Effector CD8-positive, alpha-beta T cell (primary cell): ENCODE measurements around the gene IRF4.

Source experiments
- DNase-seq: peaks from one replicate; lab custom pipeline; 2025; lab: John Stamatoyannopoulos, UW
- total RNA-seq, 4 experiments: gene quantifications; one replicate each; lab custom pipeline; 2026; lab: John Stamatoyannopoulos, UW

The IRF4 gene
- total RNA-seq: 176 to 1,822 (median 249) reads per million in 4 experiments

DNA sequence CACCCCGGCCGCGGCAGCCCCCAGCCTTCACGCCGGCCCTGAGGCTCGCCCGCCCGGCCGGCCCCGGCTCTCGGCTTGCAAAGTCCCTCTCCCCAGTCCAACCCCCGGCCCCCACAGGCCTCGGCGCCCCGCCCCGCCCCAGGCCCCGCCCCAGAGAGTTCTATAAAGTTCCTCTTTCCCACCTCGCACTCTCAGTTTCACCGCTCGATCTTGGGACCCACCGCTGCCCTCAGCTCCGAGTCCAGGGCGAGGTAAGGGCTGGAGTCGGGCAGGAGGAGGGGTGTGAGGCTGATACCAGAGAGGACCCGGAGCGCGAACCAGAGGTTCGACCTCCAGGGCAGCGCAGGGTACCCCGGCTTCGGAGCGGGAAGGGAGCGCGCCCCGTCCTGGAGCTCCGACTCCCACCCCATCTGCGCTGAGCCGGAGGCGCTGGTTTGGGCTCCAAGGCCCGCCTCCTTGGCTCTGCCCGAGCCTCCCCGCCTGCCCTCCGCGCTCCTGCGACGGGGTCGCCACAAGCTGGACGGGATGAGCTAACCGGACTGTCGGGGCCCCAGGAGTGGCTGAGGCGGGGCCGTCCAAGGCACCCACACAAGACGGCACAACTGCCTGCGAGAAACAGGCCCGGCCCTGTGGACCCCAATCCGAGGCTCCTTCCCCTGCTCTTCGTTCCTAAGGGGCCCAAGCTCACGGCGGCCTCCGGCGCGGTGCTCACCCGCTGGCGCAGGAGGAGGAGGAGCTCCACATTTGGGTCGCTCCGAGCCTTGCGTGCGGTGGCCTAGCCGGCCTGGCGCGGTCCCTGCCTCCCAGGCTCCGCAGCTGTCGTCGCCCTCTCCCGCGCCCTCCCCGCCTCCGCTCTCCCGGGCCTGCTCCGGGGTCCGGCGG is at the start of gene IRF4:
Gene IRF4, plus strand, starts transcription at position 194 of the 882 bp plus-strand sequence. CDS start 1,401 bp downstream, outside the sequence.
- DNase-seq: peak; percentile 28

DNA sequence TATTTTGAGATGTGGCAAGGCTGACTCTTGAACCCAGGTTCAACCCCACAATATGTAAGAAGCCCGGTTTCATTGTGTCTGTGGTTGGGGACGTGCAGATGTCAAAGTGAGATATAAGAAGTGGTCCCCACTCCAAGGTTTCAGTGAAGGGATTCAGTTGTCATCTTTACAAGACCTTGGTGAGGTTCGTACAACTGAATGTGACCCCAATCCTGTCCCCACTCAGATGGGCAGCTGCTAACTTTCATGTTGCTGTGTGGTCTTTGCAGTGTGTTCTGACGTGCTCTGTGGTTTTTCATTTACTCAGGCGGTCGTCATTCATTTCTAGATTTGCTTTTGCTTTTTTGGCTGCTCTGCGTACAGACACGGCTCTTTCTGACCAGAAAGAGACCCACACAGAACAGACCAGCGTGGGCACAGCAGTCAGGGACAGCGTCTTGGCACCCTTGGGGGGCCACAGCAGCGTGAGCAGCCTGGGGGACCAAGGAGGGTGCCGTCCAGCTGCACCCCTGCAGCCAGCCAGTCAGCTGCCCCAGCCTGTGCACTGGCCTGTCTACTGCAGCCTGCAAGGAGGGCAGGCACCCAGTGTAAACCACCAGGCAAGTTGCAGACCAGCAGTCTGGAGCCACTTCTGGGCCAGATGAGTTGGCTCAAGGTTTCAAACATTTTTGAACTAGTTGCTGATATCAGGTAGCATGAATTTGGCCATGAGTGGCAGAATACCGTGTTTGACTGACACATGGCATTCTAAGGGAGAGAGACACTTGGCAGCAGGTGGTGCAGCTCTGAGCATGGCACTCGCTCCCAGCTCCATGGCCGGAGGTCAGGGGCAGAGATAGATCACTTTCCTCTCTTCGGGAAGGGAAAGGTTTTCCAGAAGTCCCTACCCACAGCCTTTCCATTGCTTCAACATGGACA is 49.4 kb upstream of the IRF4 start:
- DNase-seq: no peak

DNA sequence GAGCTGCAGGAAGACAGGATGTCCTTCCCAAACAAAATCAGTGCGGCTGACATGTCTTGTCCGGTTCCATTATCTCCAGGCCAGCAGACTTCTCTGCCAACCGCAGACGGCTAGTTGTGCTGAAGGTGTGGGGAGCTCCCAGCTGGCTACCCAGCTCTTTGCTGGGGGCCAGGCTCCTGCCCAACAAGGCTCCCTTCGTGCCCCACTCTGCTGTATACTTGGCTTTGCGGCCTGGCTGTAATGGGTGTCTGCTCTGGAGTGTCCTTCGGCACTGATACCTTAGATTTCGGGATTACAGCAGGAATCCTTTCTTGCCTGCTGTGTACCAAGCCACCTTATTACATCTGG is 48.7 kb upstream of the IRF4 start:
- DNase-seq: no peak

DNA sequence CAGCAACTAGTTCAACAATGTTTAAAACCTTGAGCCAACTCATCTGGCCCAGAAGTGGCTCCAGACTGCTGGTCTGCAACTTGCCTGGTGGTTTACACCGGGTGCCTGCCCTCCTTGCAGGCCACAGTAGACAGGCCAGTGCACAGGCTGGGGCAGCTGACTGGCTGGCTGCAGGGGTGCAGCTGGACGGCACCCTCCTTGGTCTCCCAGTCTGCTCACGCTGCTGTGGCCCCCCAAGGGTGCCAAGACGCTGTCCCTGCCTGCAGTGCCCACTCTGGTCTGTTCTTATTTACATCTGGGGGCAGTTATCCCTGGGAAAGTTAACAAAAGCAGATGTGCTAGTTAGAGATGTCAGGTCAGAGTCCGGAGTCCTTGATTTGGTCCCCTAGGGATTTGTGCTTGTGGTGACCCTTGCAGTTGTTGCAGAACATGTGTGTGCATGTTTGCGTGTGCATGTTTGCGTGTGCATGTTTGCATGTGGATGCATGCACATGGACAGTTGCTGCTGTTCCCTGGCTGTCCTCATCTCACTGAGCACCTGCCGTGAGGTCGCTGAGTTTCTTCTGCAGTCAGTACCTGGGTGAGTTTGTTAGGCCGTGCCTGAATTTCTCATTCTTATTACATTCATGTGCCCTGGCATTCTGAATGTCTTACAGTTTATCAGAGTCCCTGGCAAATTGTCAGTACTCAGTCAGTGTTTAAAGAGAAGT is 48.2 kb upstream of the IRF4 start:
- DNase-seq: no peak

DNA sequence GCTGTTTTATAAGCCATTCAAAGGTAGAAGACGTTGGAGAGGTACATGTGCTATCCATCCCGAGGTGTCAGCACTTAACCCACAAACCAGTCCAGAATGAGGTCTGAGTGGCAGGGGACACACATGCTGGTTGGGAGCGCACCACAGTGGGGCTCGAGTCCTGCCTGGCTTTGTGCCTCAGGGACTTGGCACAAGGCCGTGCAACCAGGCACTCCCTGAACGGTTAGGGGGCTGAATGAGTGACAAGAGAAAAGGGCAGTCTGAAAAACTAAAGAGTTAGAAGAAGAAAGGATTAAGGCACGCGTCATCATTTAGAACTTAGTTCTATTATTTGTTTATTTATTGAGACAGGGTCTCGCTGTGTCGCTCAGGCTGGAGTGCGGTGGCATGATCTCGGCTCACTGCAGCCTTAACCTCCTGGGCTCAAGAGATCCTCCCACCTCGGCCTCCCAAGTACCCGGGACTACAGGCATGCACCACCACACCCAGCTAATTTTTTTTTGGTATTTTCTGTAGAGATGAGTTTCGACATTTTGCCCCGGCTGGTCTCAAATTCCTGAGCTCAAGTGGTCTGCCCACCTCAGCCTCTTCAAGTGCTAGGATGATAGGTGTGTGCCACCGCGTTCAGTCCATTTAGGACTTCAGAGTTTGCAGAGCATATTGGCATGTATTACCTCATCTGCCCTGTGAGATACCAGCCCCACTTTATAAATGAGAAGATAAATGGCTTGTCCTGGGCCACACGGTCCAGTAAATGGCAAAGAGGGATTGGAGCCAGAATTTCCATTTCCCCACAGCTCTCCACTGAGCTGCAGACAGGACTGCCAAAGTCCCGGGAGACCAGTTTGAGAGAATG is 47.4 kb upstream of the IRF4 start:
- no peak for DNase-seq

DNA sequence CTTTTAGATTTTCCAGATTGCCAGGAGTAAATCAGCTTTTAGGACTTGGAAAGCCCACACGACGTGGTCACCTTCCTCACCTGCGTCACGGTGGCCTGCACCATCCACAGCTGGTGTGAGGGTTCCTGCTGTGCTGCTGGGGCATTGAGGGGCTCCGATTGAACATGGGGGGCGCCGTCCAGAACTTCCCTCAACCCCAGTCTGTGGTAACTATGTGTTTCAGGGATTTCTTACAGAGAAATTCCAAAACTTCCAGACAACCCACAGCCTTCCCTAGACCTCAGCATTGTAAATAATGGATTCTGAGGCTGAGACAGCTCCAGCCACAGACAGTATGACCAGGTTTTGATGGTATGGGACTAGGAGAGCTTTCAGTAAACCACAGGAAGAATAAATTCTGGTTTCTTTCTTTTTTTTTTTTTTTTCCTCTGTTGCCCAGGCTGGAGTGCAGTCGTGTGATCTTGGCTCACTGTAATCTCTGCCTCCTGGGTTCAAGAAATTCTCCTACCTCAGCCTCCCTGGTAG is 46.7 kb upstream of the IRF4 start:
- DNase-seq: no peak

DNA sequence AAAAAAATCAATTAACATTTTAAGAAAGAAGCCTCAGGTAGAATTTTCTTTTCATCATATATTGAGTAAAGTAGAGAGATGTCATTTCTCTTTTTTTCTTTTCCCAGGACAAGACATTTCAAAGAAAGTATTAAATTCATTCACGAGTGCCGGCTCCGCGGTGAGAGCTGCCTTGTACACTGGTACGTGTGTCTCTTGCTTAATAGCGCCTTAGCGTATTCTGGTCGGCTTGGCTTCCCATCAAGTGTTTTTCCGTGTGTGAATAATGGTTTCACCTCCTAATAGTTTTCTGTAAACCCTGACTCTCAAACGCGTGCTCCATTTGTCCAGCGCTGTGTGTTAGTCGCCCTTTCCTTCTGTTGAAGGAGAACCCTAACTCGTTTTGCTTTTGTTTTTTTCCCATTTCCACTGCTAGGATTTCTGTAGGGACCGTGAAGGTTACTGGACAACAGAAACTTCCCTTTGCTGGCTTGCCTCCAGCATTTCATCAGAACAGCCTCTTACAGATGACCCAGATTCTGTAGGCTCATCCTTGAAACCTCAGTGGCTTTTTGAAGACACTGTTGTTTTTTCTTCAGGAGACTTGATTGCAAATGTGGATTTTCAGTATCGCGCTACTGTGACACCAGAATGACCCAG is 45.7 kb upstream of the IRF4 start:
- no peak for DNase-seq

DNA sequence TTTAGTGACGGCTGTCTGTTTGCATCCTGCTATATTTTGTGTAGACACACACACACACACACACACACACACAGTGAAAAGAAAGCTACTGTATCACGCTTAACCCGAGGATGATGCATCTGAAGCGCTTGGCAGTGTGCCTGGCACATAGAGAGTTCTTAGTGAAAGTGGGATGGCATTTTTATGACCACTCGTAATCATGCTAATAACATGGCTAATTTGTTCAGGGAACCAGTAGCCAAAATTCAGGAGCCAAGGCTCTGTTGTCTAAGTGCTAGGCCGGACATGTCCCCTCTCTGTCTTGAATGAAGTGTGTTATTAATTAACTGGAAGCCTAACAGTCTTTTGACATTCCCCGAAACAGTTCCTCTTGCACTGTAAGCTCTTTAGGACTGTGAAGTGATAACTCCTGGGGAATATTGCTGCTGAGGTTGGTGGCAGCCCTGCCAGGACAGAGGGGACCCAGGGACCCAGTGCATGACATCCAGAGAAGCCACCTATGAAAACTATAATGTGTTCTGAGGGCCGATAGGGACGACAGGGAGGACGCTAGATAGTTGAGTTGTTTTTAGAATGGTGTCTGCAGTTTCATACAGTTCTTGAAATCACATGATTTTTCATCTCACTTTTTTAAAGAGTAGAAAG is 45.0 kb upstream of the IRF4 start:
- DNase-seq: no peak

DNA sequence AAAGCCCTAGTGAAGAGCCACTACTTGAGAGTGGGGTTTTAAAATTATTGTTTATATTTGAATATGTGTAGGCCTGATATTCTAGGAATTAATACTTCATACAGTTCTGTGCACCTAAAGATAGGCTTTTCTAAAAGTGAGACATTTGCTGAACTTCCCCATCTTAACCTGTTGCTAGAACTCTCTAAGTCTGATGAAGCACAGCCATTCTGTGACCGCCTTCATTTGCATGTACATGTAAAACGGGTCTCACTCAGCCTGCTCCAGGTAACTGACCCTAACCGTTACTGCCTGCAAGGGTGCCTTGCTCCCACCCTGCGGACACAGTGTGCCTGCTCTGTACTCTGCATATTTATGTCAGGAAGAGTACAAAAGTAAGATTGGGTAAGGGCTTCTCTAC is 44.3 kb upstream of the IRF4 start:
- no peak for DNase-seq

DNA sequence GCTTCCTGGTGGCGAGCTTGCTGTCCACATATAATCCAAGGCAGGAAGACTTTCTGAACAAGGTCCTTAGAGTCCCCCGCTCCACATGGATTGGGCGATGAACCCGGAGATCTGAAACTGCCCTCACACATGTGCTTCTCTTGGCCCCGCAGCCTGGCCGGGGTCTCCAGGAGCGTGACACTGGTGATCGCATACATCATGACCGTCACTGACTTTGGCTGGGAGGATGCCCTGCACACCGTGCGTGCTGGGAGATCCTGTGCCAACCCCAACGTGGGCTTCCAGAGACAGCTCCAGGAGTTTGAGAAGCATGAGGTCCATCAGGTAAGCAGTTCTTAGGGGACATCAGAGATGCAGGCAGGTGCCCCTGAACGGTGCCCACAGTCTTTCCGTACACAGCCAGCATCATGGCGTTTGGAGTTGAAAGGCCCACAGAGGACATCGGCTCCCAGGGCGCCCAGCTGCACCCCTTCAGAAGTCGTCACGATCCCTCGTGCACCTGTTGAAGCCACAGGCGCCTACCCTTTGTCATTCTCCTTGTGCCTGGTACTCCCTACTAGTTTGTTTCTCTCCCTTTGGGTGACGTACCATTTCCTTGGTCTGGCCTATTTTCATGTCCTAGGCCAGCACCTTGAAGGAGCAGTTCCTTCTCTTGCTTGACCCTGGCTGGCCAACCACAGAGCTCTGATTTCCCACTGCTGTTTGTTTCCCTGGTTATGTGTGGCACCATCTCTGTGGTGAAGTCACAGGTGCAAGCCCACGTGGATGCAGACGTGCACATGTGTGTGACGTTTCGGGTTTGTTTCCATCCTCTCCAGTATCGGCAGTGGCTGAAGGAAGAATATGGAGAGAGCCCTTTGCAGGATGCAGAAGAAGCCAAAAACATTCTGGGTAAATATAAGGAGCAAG is 43.3 kb upstream of the IRF4 start:
- DNase-seq: no peak

DNA sequence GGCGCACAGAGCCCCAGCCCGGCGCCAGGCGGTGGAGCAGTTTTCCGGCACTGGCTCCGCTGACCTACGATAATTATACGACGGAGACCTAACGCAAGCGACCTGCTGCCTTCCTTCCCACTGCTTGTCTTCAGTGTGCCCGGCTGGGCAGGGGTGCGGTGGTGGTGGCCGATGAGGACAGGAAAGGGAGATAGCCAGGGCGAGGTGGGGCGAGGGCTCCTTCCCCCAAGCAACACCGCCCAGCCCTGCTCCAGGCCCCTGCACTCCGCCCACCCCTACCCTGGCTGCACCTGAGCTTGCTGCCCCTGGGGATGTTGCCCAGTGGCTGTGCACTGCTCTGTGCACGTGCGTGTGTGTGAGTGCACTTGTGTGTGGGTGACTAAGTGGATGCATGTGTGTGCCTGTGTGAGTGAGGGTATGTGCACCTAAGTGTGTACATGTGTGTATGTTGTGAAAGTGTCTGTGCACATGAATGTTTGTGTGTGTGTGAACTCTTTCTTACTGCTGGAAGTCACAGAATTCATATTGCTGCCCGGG is 42.6 kb upstream of the IRF4 start:
- no peak for DNase-seq

DNA sequence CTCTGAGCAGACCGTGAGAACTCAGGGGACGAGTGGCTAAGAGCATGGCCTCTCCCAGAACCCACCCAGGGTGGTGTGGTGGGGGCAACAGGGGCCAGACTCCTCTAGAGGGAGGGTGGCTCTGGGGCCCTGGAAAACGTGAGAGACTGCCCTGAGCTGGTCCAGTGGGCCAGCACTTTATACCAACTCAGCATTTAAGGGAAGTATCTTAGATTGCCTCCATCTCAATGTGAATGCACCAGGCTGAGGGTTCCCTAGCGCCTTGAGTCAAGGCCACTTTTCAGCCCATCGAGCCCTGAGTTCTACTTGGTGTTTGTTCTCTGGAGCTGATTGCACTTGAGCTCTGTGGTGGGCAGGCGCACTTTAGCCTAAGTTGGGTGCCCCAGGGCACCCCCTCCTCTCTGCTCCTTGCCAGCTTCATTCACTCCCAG is 42.0 kb upstream of the IRF4 start:
- DNase-seq: no peak

DNA sequence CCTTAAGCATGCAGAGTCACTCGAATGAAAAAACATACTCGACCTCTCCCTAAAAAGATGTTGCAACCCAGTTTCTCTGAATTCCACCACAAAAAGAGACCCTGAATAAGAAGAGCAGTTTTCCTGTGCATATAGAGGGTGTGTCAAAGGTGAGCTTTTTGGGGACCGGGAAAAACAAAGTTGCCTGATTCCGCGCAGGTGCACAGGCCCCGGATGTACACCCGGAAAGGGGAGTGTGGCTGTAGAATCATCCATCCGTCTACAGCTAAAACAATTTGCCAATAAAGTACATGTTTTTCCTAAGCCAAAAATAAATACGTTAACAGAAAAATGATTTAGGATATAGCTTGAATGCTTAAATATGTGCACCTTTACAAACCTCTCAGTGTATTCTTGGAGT is 41.2 kb upstream of the IRF4 start:
- no peak for DNase-seq

DNA sequence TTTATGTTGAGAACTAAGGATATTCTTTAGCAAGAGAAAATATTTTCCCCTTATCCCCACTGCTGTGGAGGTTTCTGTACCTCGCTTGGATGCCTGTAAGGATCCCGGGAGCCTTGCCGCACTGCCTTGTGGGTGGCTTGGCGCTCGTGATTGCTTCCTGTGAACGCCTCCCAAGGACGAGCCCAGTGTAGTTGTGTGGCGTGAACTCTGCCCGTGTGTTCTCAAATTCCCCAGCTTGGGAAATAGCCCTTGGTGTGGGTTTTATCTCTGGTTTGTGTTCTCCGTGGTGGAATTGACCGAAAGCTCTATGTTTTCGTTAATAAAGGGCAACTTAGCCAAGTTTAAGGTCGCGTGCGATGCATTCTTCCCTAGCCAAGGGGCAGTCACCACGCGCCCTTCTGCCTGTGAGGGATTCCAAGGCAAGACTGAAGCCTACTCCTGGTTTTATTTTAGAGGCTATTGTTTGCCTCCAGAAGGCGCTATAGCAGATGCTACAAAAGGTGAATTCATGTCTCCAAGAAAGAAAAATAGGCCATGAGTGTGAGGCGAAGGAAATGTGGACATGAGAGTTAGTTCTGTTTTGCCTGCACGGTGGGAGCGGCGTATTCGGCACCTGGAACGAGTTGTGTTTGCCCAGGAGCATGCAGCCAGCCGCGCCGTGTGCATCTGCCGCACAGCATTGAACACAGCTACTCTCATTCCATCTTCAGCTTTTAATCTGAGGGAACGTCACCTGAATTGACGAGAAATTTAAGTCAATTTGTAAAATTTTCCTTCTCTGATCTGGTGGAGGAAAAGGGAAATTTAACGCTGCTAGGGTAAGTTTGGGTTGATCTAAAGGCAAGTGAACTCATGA is 40.3 kb upstream of the IRF4 start:
- DNase-seq: no peak

DNA sequence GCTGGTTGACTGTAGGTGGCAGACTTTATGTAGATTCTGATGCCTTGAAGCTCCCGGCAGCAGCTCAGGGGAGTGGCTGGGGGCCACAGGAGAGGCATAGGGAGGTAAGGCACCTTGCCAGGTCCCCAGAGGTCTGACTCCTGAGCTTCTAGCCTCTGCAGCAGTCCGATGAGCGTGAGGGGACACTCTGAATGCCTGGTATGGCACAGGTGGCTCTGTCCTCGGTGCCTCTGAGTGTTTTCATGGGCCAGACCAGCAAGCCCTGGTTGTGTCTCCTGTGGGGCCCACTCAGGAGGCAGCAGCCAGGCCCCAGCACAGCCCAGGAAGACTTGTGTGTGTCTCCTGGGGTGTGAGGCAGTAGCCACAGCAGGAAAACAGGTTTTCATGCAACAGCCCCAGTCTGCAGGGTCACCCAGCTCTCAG is 39.7 kb upstream of the IRF4 start:
- DNase-seq: no peak

DNA sequence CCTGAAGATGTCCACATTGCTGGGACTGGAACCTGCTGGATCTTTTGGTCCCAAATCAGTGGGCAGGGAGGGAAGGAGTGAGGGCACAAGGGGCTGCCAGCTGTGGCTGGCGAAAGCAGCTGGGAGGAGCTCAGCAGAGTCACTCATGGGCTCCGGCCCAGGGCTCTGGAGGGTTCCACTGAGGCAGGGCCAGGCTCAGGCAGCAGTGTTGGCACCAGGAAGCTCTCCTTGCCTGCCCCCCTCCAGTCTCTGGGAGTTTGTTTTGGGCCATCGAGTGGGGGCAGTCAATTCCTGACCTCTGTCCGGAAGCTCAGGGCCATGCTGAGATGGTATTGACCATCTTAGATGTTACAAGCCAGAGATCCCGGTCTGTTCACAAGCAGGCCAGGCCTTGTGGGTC is 39.1 kb upstream of the IRF4 start:
- DNase-seq: no peak

DNA sequence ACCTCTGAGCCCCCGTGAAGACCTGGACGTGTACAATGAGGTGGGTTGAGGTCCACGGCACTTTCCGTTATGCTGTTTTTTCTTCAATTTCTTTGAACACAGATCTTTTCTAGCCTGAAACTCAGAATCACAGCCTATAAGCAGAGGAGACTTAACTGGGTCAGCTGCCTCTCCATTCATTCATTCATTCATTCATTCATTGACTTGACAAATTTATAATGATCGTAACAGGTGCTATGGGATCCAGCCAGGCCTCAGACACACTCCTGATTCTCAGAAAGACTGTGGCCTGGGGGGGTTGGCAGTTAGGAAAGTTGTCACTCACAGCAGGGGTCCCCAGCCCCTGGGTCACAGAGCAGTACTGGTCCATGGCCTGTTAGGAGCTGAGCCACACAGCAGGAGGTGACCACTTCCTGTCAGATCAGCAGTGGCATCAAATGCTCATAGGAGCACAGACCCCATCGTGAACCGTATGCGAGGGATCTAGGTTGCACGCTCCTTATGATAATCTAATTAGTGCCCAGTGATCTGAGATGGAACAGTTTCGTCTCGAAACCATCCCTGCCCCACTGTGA is 38.6 kb upstream of the IRF4 start:
- no peak for DNase-seq
